GM12878 (cell line): ENCODE results near the gene POLN. TPM values are rescaled to one million over a fixed set of nuclear protein-coding genes. Genes with fewer than 3 reads are reported as not detected.

Source experiments
- ATF2 ChIP-seq: IDR thresholded peaks from 2 replicates; pipeline ENCODE4 v1.6.1; 2012; ENCODE audit warnings: low read length, inconsistent platforms
- BCLAF1 ChIP-seq: fragments of 450-650 bp; IDR thresholded peaks from 2 replicates; pipeline ENCODE4 v1.6.1; 2017; ENCODE audit warnings: antibody characterized with exemption, mild to moderate bottlenecking, moderate library complexity
- EGR1 ChIP-seq, 2 experiments: IDR thresholded peaks; 1 replicate in 1 of 2; 2 replicates in 1 of 2; pipeline ENCODE4 v1.6.1; 2011 to 2012; ENCODE audit warnings: low read depth in 2 of 2, low read length in 2 of 2, borderline replicate concordance in 1 of 2, mild to moderate bottlenecking in 1 of 2, moderate library complexity in 1 of 2
- FOS ChIP-seq: IDR thresholded peaks from 3 replicates; pipeline ENCODE4 v1.6.1; 2011; ENCODE audit warnings: borderline replicate concordance; ENCODE audit not compliant: insufficient read length; ENCODE audit errors: extremely low read depth
- USF1 ChIP-seq: IDR thresholded peaks from 2 replicates; pipeline ENCODE4 v1.6.1; 2011; ENCODE audit warnings: borderline replicate concordance, low read depth, mild to moderate bottlenecking, moderate library complexity, mixed read lengths, low read length; ENCODE audit not compliant: insufficient read depth; ENCODE audit errors: extremely low read length
- ZBTB4 ChIP-seq: fragments of 450-650 bp; formaldehyde crosslinking; IDR thresholded peaks from 2 replicates; pipeline ENCODE4 v1.4.0; 2022; ENCODE audit warnings: mild to moderate bottlenecking, moderate library complexity
- ZNF384 ChIP-seq: IDR thresholded peaks from 2 replicates; pipeline ENCODE4 v1.6.1; 2012; ENCODE audit warnings: low read depth, mild to moderate bottlenecking, low read length, improper control_type of control experiment, borderline replicate concordance
- polyA plus RNA-seq, 11 experiments: library from polyadenylated mRNA; depleted of rRNA in 4 of 11; unstranded in 6 of 11; stranded (reverse) in 5 of 11; fragments of >200 nt; fragmentation: Nextera tagmentation in 4 of 11; fragmentation: Illumina TruSeq in 1 of 11; extraction: Ambion mirVana in 4 of 11; extraction: Trizol in 1 of 11; gene quantifications; 1 replicate in 1 of 11; 2 replicates in 10 of 11; pipeline versions ENCODE4 v1.2.1 to v1.2.3, GENCODE V29; 2011 to 2016; ENCODE audit warnings: inconsistent platforms in 2 of 11, missing spikeins in 2 of 11, low read depth in 1 of 11
- total RNA-seq, 4 experiments: library from RNA; depleted of rRNA in 3 of 4; stranded (reverse); fragments of >200 nt in 3 of 4; fragmentation: Illumina TruSeq in 1 of 4; extraction: Trizol in 1 of 4; gene quantifications; 2 replicates each; pipeline versions ENCODE4 v1.2.1 to v1.2.3, GENCODE V29; 2013 to 2021

The POLN gene
- total and polyA plus RNA-seq, 10 of the 15 experiments (the other 5 are each of a cell fraction or from before 2014, with no cell fraction given): 0.09 to 2.0 (median 0.95) TPM; not detected in 1

GRCh38 chr4:2047781-2048581, 193.9 kb downstream of the POLN start (continued):
- TF ChIP-seq ZBTB4 (CRISPR knock-in tag) (no peak), ZNF384 (no peak), ATF2 (no peak), FOS (no peak), USF1 (no peak), EGR1 (IDR thresholded peaks at IDR 0.05; ENCODE audit: borderline replicate concordance in 1 of 2, low read depth in 2 of 2, low read length in 2 of 2) (no peak), BCLAF1 (no peak)
- TF ChIP-seq, all 136 proteins: peak for 0
